RWPE2 (cell line): ENCODE results near the gene MRPS18B.

Experiments
- ATAC-seq: fragments of 200-7000 bp; cut with Tn5 transposase; 3 replicates; pipeline ENCODE4 v1.9.1; 2021; ENCODE audit warnings: low read depth
- DNase-seq: peaks from one replicate; pipeline ENCODE4 v3.0.0-alpha.2; 2020; ENCODE audit warnings: low spot score
- H3K27ac ChIP-seq: fragments of 450-650 bp; 2 replicates; pipeline ENCODE4 v1.5.1; 2017; ENCODE audit warnings: mild to moderate bottlenecking; ENCODE audit not compliant: poor library complexity, severe bottlenecking
- H3K27me3 ChIP-seq: fragments of 250-450 bp; sonication (Bioruptor Pico); 2 replicates; pipeline ENCODE4 v1.5.1; 2021; ENCODE audit warnings: mild to moderate bottlenecking, moderate library complexity; ENCODE audit not compliant: insufficient read depth, poor library complexity, severe bottlenecking
- H3K36me3 ChIP-seq: fragments of 250-450 bp; sonication (Bioruptor Pico); 2 replicates; pipeline ENCODE4 v1.5.1; 2020; ENCODE audit warnings: low read depth, mild to moderate bottlenecking, moderate library complexity
- H3K4me1 ChIP-seq: fragments of 250-450 bp; sonication (Bioruptor Pico); 2 replicates; pipeline ENCODE4 v1.5.1; 2021; ENCODE audit warnings: mild to moderate bottlenecking, moderate library complexity; ENCODE audit not compliant: insufficient read depth, poor library complexity, severe bottlenecking
- H3K4me3 ChIP-seq: fragments of 250-450 bp; sonication (Bioruptor Pico); 2 replicates; pipeline ENCODE4 v1.5.1; 2021; ENCODE audit warnings: mild to moderate bottlenecking, moderate library complexity; ENCODE audit not compliant: severe bottlenecking
- H3K9me3 ChIP-seq: fragments of 250-450 bp; sonication (Bioruptor Pico); 2 replicates; pipeline ENCODE4 v1.5.1; 2021; ENCODE audit warnings: mild to moderate bottlenecking, moderate library complexity; ENCODE audit not compliant: severe bottlenecking
- TF ChIP-seq, protein P1 (sequence below): fragments of 450-650 bp; IDR thresholded peaks from one replicate; pipeline ENCODE4 v1.5.1; 2017; ENCODE audit warnings: mild to moderate bottlenecking, moderate library complexity; ENCODE audit not compliant: poor library complexity, severe bottlenecking

MRPS18B gene

DNA sequence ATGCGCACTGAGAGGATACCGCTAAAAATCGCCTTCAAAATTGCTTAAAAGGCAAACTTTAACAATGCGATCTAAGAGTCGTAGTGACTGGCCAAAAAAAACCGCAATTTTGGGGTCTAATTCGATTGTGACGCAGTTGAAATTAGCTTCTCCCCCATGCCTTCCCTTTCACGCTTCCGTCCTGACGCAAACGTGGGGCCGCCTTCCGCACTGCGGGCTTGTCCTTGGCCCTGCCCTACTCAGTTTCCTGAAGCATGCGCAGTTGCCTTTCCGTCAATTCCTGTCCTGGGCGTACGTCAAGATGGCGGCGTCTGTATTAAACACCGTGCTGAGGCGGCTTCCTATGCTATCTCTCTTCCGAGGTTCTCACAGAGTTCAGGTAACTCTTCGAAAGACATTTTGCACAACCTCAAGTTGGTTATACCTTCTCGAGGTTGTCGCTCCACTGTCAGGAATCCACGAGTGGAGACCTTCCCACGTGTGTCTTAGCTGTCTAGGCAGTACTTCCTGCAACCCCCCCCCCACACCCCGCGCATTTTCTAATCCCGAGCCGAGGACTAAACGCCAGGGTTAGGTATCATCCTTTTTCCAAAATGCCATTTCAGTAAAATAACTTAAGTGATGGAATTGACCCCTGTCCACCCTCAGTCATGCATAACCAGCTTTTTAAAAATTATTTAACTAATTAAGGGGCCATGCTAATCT, at the start of gene MRPS18B:
Gene MRPS18B, plus strand, starts transcription at position 276 of the 705 bp plus-strand sequence. Its CDS starts 26 bp downstream, at position 302.
- ATAC-seq (peak; percentile 74), DNase-seq (peak; percentile 97)
- Histone ChIP-seq H3K4me1 (peaks cover 15% of the 10 kb centered on the region), H3K27ac (peak within 1 kb of the TSS; percentile 82), H3K9me3 (no peaks in the 10 kb centered on the region), H3K27me3 (no peaks in the 10 kb centered on the region), H3K36me3 (peaks cover 60% of the 10 kb centered on the region), H3K4me3 (peak within 1 kb of the TSS; percentile 58)
- TF ChIP-seq, protein P1, sequence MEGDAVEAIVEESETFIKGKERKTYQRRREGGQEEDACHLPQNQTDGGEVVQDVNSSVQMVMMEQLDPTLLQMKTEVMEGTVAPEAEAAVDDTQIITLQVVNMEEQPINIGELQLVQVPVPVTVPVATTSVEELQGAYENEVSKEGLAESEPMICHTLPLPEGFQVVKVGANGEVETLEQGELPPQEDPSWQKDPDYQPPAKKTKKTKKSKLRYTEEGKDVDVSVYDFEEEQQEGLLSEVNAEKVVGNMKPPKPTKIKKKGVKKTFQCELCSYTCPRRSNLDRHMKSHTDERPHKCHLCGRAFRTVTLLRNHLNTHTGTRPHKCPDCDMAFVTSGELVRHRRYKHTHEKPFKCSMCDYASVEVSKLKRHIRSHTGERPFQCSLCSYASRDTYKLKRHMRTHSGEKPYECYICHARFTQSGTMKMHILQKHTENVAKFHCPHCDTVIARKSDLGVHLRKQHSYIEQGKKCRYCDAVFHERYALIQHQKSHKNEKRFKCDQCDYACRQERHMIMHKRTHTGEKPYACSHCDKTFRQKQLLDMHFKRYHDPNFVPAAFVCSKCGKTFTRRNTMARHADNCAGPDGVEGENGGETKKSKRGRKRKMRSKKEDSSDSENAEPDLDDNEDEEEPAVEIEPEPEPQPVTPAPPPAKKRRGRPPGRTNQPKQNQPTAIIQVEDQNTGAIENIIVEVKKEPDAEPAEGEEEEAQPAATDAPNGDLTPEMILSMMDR = no peak

DNA sequence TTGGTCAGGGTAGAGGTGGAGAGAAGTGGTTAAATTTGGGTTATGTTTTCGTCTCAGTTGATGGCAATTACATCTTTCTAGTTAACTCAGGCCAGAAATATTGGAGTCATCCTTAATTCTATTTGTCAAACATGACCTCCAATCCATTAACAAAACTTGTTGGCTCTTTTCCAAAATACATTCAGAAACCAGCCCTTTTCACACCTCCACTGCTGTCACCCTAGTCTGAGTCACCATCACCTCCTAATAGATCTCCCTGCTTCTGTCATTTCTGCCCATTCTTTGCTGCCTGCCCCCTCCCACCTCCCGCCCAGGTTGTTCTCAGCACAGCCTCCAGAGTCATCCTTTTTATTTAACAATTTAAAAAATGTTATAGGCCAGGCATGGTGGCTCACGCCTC, 49.4 kb upstream of the MRPS18B start:
- no peaks in the 10 kb centered on the region for H3K27me3 ChIP-seq
- no peaks in the 10 kb centered on the region for H3K9me3 ChIP-seq
- DNase-seq (no peak), ATAC-seq (no peak)
- H3K36me3 ChIP-seq = peaks cover 9% of the 10 kb centered on the region; the same call in 1 of the 2 replicates
- no peak overlapping the region for H3K4me3 ChIP-seq
- H3K27ac ChIP-seq = no peak overlapping the region
- H3K4me1 ChIP-seq = peaks cover 15% of the 10 kb centered on the region
- TF ChIP-seq, protein P1 = no peak

DNA sequence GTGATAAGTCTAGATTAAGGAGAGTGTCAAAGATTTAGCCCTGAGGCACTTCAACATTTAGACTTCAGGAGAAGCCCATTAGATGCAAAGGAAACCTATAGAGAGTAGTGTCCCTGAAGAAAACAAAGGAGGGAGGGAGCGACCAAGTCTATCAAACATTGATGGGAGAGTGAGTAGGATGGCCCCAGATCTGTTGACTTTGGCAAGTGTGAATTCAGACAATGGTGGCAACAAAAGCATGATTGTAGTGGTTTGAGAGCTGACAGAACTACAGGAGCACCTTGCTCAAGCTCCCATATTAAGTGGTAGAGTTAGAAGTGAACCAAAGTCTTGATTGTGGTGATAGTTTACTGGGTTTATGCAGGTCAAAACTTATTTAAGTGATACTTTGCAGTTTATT, 47.4 kb upstream of the MRPS18B start:
- Histone ChIP-seq H3K4me3 (peak overlapping the region; percentile 72), H3K4me1 (peaks cover 15% of the 10 kb centered on the region), H3K36me3 (peaks cover 21% of the 10 kb centered on the region), H3K9me3 (no peaks in the 10 kb centered on the region), H3K27me3 (no peaks in the 10 kb centered on the region), H3K27ac (no peak overlapping the region)
- ATAC-seq = no peak
- no peak for DNase-seq
- TF ChIP-seq, protein P1 = no peak

DNA sequence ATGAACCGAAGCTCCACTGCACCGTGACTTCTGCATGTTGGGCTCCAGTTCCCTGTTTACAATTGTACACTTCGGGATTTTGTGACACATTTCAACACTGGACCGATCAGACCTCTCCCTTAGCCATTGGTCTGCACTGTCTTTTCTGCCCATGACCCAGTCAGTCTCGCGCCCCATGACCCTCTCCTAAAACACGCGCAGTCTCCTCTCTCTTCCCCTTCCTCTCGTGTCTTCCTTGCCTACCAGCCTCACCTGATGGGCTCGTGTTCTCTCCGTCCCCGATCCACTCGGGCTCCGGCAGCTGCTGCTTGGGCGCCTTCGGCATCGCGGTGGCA, 46.9 kb upstream of the MRPS18B start:
- H3K4me1 ChIP-seq = peaks cover 15% of the 10 kb centered on the region
- TF ChIP-seq, protein P1 = no peak
- peak overlapping the region; percentile 72 for H3K4me3 ChIP-seq
- H3K36me3 ChIP-seq = peaks cover 25% of the 10 kb centered on the region
- peak; percentile 4; the same call in 1 of the 3 replicates for ATAC-seq
- no peak for DNase-seq
- H3K9me3 ChIP-seq = no peaks in the 10 kb centered on the region
- H3K27me3 ChIP-seq = no peaks in the 10 kb centered on the region
- H3K27ac ChIP-seq = no peak overlapping the region

DNA sequence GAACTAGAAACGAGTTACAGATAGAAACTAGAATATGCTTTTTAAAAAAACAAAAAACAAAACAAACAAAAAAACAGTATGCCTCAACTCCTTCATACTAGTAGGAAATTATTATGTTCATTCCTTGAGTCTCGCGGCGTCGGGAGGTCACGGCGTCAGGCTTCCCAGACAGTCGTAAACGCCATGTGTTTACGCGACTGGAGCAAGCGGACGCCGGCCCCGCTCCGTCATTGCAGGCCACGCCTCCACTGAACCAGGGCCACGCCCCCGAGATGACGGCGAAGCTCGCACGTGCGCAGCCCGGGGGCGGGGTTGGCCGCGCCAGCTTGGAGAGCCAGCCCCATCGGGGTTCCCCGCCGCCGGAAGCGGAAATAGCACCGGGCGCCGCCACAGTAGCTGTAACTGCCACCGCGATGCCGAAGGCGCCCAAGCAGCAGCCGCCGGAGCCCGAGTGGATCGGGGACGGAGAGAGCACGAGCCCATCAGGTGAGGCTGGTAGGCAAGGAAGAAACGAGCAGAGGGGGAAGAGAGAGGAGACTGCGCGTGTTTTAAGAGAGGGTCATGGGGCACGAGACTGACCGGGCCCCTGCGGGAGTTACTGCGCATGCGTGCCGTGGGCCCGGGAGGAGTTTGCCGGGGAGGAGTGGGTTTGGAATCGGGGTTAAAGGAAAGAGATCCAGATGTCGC, 46.4 kb upstream of the MRPS18B start, which contains the start of gene ABCF1:
Gene ABCF1, plus strand, starts transcription at position 368 of the 687 bp plus-strand sequence. Its CDS starts 46 bp downstream, at position 414.
- Histone ChIP-seq H3K36me3 (peaks cover 26% of the 10 kb centered on the region), H3K4me3 (peak within 1 kb of the TSS; percentile 72), H3K4me1 (peaks cover 15% of the 10 kb centered on the region), H3K27me3 (no peaks in the 10 kb centered on the region), H3K9me3 (no peaks in the 10 kb centered on the region), H3K27ac (peak within 1 kb of the TSS; percentile 60)
- peak; percentile 86 for ATAC-seq
- DNase-seq = peak; percentile 96
- TF ChIP-seq, protein P1 = no peak
